Caco-2 (cell line): ENCODE data around the gene ETV3L. TPM values are rescaled to one million over a fixed set of nuclear protein-coding genes. Genes with fewer than 3 reads are reported as not detected.

Source experiments
- Bru-seq: library from RNA; stranded (reverse); fragments of 400-500 nt; gene quantifications from one replicate; lab custom pipeline; 2021; lab: Mats Ljungman, UMichigan
- BruChase-seq, 2 experiments: library from RNA; stranded (reverse); fragments of 400-500 nt; gene quantifications; one replicate each; lab custom pipeline; 2021; lab: Mats Ljungman, UMichigan
- BruUV-seq: library from RNA; stranded (reverse); fragments of 400-500 nt; replicated peaks from 2 replicates; lab custom pipeline; 2021; lab: Mats Ljungman, UMichigan
- CTCF ChIA-PET: fragments of 300-600 bp; sonication (Branson Sonifier 250); formaldehyde crosslinking; loops from one replicate; lab custom pipeline; 2022; ENCODE audit warnings: antibody characterized with exemption; lab: Charles Lee
- POLR2A ChIA-PET: fragments of 300-600 bp; sonication (Branson Sonifier 250); formaldehyde crosslinking; loops from one replicate; lab custom pipeline; 2022; ENCODE audit warnings: antibody characterized with exemption; lab: Charles Lee
- DNase-seq, 2 experiments: peaks; one replicate each; pipeline versions ENCODE4 v3.0.0 to v3.0.0-alpha.2; 2020 to 2022
- H3K27me3 ChIP-seq: replicated peaks from 2 replicates; pipeline ENCODE4 v1.6.0; 2011; ENCODE audit warnings: low read length; ENCODE audit not compliant: control insufficient read depth, insufficient read depth
- H3K36me3 ChIP-seq: 2 replicates; pipeline ENCODE4 v1.5.1; 2011; ENCODE audit warnings: low read length; ENCODE audit not compliant: control insufficient read depth, insufficient read depth
- H3K4me1 ChIP-seq: fragments of 250-450 bp; sonication (Bioruptor Pico); 2 replicates; pipeline ENCODE4 v1.5.1; 2020; ENCODE audit warnings: mild to moderate bottlenecking
- H3K4me3 ChIP-seq: 2 replicates; pipeline ENCODE4 v1.5.1; 2011; ENCODE audit warnings: low read depth, mild to moderate bottlenecking, control low read depth, low read length
- H3K9me3 ChIP-seq: fragments of 250-450 bp; sonication (Bioruptor Pico); 2 replicates; pipeline ENCODE4 v1.5.1; 2020; ENCODE audit warnings: mild to moderate bottlenecking, moderate library complexity
- H3K27ac Mint-ChIP-seq: one replicate; pipeline ENCODE4 v1.8.0; 2022; ENCODE audit warnings: mixed read lengths; ENCODE audit not compliant: unreplicated experiment
- H3K27me3 Mint-ChIP-seq: one replicate; pipeline ENCODE4 v1.8.0; 2022; ENCODE audit warnings: mixed read lengths; ENCODE audit not compliant: insufficient read depth, unreplicated experiment
- H3K36me3 Mint-ChIP-seq: one replicate; pipeline ENCODE4 v1.8.0; 2022; ENCODE audit warnings: mild to moderate bottlenecking, mixed read lengths; ENCODE audit not compliant: insufficient read depth, unreplicated experiment
- H3K4me1 Mint-ChIP-seq: one replicate; pipeline ENCODE4 v1.8.0; 2022; ENCODE audit warnings: low read depth, mixed read lengths; ENCODE audit not compliant: unreplicated experiment
- H3K4me3 Mint-ChIP-seq: one replicate; pipeline ENCODE4 v1.8.0; 2022; ENCODE audit warnings: mild to moderate bottlenecking, moderate library complexity, mixed read lengths; ENCODE audit not compliant: unreplicated experiment
- H3K9me3 Mint-ChIP-seq: one replicate; pipeline ENCODE4 v1.8.0; 2022; ENCODE audit warnings: mixed read lengths; ENCODE audit not compliant: unreplicated experiment
- CTCF ChIP-seq, 2 experiments: fragments of 200-600 bp in 1 of 2; IDR thresholded peaks; 1 replicate in 1 of 2; 2 replicates in 1 of 2; pipeline versions ENCODE4 v1.5.1 to v1.8.0; 2011 to 2022; ENCODE audit warnings: antibody characterized with exemption in 1 of 2, control low read depth in 1 of 2, inconsistent platforms in 1 of 2, low read depth in 1 of 2, low read length in 1 of 2, mild to moderate bottlenecking in 1 of 2, moderate library complexity in 1 of 2; ENCODE audit not compliant: insufficient read depth in 1 of 2, severe bottlenecking in 1 of 2, unreplicated experiment in 1 of 2
- intact Hi-C: fragments of 100-400 bp; cut with micrococcal nuclease; formaldehyde crosslinking; loops from one replicate; pipeline ENCODE4 v1.10.0; 2022; ENCODE audit not compliant: unreplicated experiment
- long read RNA-seq: library from polyadenylated mRNA; stranded (forward); transcript quantifications from one replicate; pipeline ENCODE4 v2.0.0, GENCODE V29; 2022
- total RNA-seq: library from RNA; stranded (reverse); gene quantifications from 2 replicates; pipeline ENCODE4 v1.2.3, GENCODE V29; 2022

ETV3L gene
- not detected in 2 replicates for total RNA-seq
- Bru-seq, nascent RNA, result not detected
- BruChase-seq, experiment 1, labeled RNA remaining after a 2-hour chase, result percentile 9 among the genes with signal in this experiment
- BruChase-seq, experiment 2, labeled RNA remaining after a 6-hour chase, result not detected
- long read RNA-seq, result 0 reads

GRCh38 chr1:157099633-157100009, at the start of gene ETV3L:
ETV3L (minus strand) TSS chr1:157099808; CDS start chr1:157099523, 285 bp downstream.
- H3K4me1 Mint-ChIP-seq, result peaks cover 4% of the 10 kb centered on the region
- no peak for TF ChIP-seq CTCF (IDR thresholded peaks at IDR 0.05; ENCODE audit: insufficient read depth in 1 of 2, low read depth in 1 of 2, low read length in 1 of 2, severe bottlenecking in 1 of 2, unreplicated experiment in 1 of 2)
- no peaks in the 10 kb centered on the region for H3K27me3 ChIP-seq
- no peaks in the 10 kb centered on the region for H3K4me1 ChIP-seq
- intact Hi-C loops, result no loop called here
- H3K9me3 ChIP-seq, result no peaks in the 10 kb centered on the region
- no TSS peak for BruUV-seq
- H3K9me3 Mint-ChIP-seq, result no peaks in the 10 kb centered on the region
- no peak for DNase-seq
- H3K36me3 ChIP-seq, result no peaks in the 10 kb centered on the region
- ChIA-PET POLR2A (no interaction called here), CTCF (no interaction called here)
- peaks cover 4% of the 10 kb centered on the region for H3K27me3 Mint-ChIP-seq
- H3K4me3 Mint-ChIP-seq, result no peak within 1 kb of the TSS
- H3K36me3 Mint-ChIP-seq, result peaks cover 5% of the 10 kb centered on the region
- H3K4me3 ChIP-seq, result no peak within 1 kb of the TSS
- no peak within 1 kb of the TSS for H3K27ac Mint-ChIP-seq

- CTCF ChIA-PET, result interaction anchor here (1.1 to 1.5 kb wide), 2 partner anchors 13 to 58 kb away, joined by 3 to 7 read pairs; no protein-coding TSS in a partner anchor
- H3K27me3 ChIP-seq, result no peaks in the 10 kb centered on the region
- POLR2A ChIA-PET, result no interaction called here
- DNase-seq, result no peak
- H3K9me3 ChIP-seq, result no peaks in the 10 kb centered on the region
- no peaks in the 10 kb centered on the region for H3K27me3 Mint-ChIP-seq
- BruUV-seq, result no TSS peak
- no peak overlapping the region for H3K4me3 ChIP-seq
- no peak overlapping the region for H3K27ac Mint-ChIP-seq
- no peak for TF ChIP-seq CTCF (IDR thresholded peaks at IDR 0.05; ENCODE audit: insufficient read depth in 1 of 2, low read depth in 1 of 2, low read length in 1 of 2, severe bottlenecking in 1 of 2, unreplicated experiment in 1 of 2)
- no peaks in the 10 kb centered on the region for H3K4me1 ChIP-seq
- intact Hi-C loops, result no loop called here
- no peaks in the 10 kb centered on the region for H3K36me3 ChIP-seq
- no peaks in the 10 kb centered on the region for H3K9me3 Mint-ChIP-seq
- no peaks in the 10 kb centered on the region for H3K36me3 Mint-ChIP-seq
- no peak overlapping the region for H3K4me3 Mint-ChIP-seq
- H3K4me1 Mint-ChIP-seq, result peaks cover 12% of the 10 kb centered on the region
Measured at GRCh38 chr1:157147906-157148700, 48.5 kb upstream of the ETV3L start.

GRCh38 chr1:157147037-157147436, 47.4 kb upstream of the ETV3L start:
- CTCF ChIA-PET, result no interaction called here
- Histone ChIP-seq H3K27me3 (no peaks in the 10 kb centered on the region), H3K9me3 (no peaks in the 10 kb centered on the region), H3K36me3 (no peaks in the 10 kb centered on the region), H3K4me3 (no peak overlapping the region), H3K4me1 (no peaks in the 10 kb centered on the region)
- no peaks in the 10 kb centered on the region for H3K36me3 Mint-ChIP-seq
- peaks cover 12% of the 10 kb centered on the region for H3K4me1 Mint-ChIP-seq
- DNase-seq, result no peak
- no peak overlapping the region for H3K27ac Mint-ChIP-seq
- BruUV-seq, result no TSS peak
- POLR2A ChIA-PET, result no interaction called here
- no peak for TF ChIP-seq CTCF (IDR thresholded peaks at IDR 0.05; ENCODE audit: insufficient read depth in 1 of 2, low read depth in 1 of 2, low read length in 1 of 2, severe bottlenecking in 1 of 2, unreplicated experiment in 1 of 2)
- no peaks in the 10 kb centered on the region for H3K27me3 Mint-ChIP-seq
- no peak overlapping the region for H3K4me3 Mint-ChIP-seq
- intact Hi-C loops, result no loop called here
- no peaks in the 10 kb centered on the region for H3K9me3 Mint-ChIP-seq
